GM23338 (cell line): Measurements from ENCODE around the gene SBF2. TPM values are rescaled to one million over a fixed set of nuclear protein-coding genes. Genes with fewer than 3 reads are reported as not detected.
"Not testable (repeated sequence)": the region's sequence is repeated elsewhere in the genome, so short reads cannot be mapped to it uniquely, and the experiment has no call there.

ENCODE experiments used
- ATAC-seq: fragments of 200-7000 bp; cut with Tn5 transposase; 3 replicates; pipeline ENCODE4 v1.9.1; 2020
- DNase-seq: peaks from one replicate; pipeline ENCODE4 v3.0.0-alpha.2; 2015; ENCODE audit warnings: low spot score
- H2AFZ ChIP-seq: fragments of 200-600 bp; sonication (generic); 2 replicates; pipeline ENCODE4 v1.8.0; 2016; ENCODE audit warnings: antibody characterized with exemption, mild to moderate bottlenecking, moderate library complexity
- H3F3A ChIP-seq: fragments of 200-600 bp; sonication (generic); replicated peaks from 2 replicates; pipeline ENCODE4 v1.8.0; 2017; ENCODE audit warnings: antibody characterized with exemption, mixed run types, low read depth
- H3K27ac ChIP-seq: fragments of 200-600 bp; sonication (generic); 2 replicates; pipeline ENCODE4 v1.6.1; 2016; ENCODE audit warnings: low read depth
- H3K27me3 ChIP-seq: fragments of 200-600 bp; sonication (generic); 2 replicates; pipeline ENCODE4 v1.8.0; 2016; ENCODE audit warnings: mild to moderate bottlenecking, mixed run types, moderate library complexity; ENCODE audit not compliant: insufficient read depth
- H3K36me3 ChIP-seq: fragments of 200-600 bp; sonication (generic); 2 replicates; pipeline ENCODE4 v1.8.0; 2016; ENCODE audit warnings: mild to moderate bottlenecking; ENCODE audit not compliant: insufficient read depth
- H3K4me1 ChIP-seq: fragments of 200-600 bp; sonication (generic); 2 replicates; pipeline ENCODE4 v1.8.0; 2016; ENCODE audit warnings: mild to moderate bottlenecking, moderate library complexity; ENCODE audit not compliant: insufficient read depth
- H3K4me2 ChIP-seq: fragments of 200-600 bp; sonication (generic); 2 replicates; pipeline ENCODE4 v1.7.1; 2017; ENCODE audit warnings: mixed run types
- H3K4me3 ChIP-seq: fragments of 200-600 bp; sonication (generic); 2 replicates; pipeline ENCODE4 v1.6.1; 2016; ENCODE audit warnings: mixed run types
- H3K79me2 ChIP-seq: fragments of 200-600 bp; sonication (generic); replicated peaks from 2 replicates; pipeline ENCODE4 v1.8.0; 2017; ENCODE audit warnings: mild to moderate bottlenecking; ENCODE audit not compliant: insufficient read depth
- H3K9me2 ChIP-seq: fragments of 200-600 bp; sonication (generic); 2 replicates; pipeline ENCODE4 v1.8.0; 2017; ENCODE audit not compliant: insufficient read depth
- H4K20me1 ChIP-seq: fragments of 200-600 bp; sonication (generic); replicated peaks from 2 replicates; pipeline ENCODE4 v1.8.0; 2017; ENCODE audit warnings: mild to moderate bottlenecking; ENCODE audit not compliant: insufficient read depth
- H3K27ac Mint-ChIP-seq: 2 replicates; pipeline ENCODE4 v1.8.0; 2020; ENCODE audit warnings: inconsistent platforms, mild to moderate bottlenecking, moderate library complexity, mixed read lengths
- H3K27me3 Mint-ChIP-seq: 3 replicates; pipeline ENCODE4 v1.8.0; 2022; ENCODE audit warnings: low read depth, mild to moderate bottlenecking, moderate library complexity, mixed read lengths, inconsistent platforms; ENCODE audit not compliant: insufficient read depth, poor library complexity
- H3K36me3 Mint-ChIP-seq: 3 replicates; pipeline ENCODE4 v1.8.0; 2021; ENCODE audit warnings: low read depth, mild to moderate bottlenecking, inconsistent platforms, moderate library complexity, mixed read lengths
- H3K4me1 Mint-ChIP-seq: 3 replicates; pipeline ENCODE4 v1.8.0; 2020; ENCODE audit warnings: mild to moderate bottlenecking, inconsistent platforms, mixed read lengths
- H3K4me3 Mint-ChIP-seq: 3 replicates; pipeline ENCODE4 v1.8.0; 2021; ENCODE audit warnings: moderate library complexity, mild to moderate bottlenecking, inconsistent platforms, mixed read lengths
- H3K9me3 Mint-ChIP-seq: 3 replicates; pipeline ENCODE4 v1.8.0; 2020; ENCODE audit warnings: moderate library complexity, mild to moderate bottlenecking, inconsistent platforms, mixed read lengths
- CREB1 ChIP-seq: fragments of 250-450 bp; sonication (Bioruptor Pico); IDR thresholded peaks from 2 replicates; pipeline ENCODE4 v1.5.0; 2020; ENCODE audit warnings: low read depth, mild to moderate bottlenecking, moderate library complexity
- EZH2 ChIP-seq: fragments of 200-600 bp; sonication (generic); IDR thresholded peaks from one replicate; pipeline ENCODE4 v1.8.0; 2017; ENCODE audit warnings: antibody characterized with exemption, mild to moderate bottlenecking, low read depth; ENCODE audit not compliant: unreplicated experiment
- EZH2phosphoT487 ChIP-seq: fragments of 200-600 bp; sonication (generic); IDR thresholded peaks from one replicate; pipeline ENCODE4 v1.8.1; 2018; ENCODE audit warnings: antibody characterized with exemption; ENCODE audit not compliant: unreplicated experiment
- JUNB ChIP-seq: IDR thresholded peaks from one replicate; pipeline ENCODE4 v1.6.1; 2016; ENCODE audit warnings: antibody characterized with exemption; ENCODE audit not compliant: unreplicated experiment
- NANOG ChIP-seq: IDR thresholded peaks from 2 replicates; pipeline ENCODE4 v1.6.1; 2016; ENCODE audit warnings: antibody characterized with exemption, borderline replicate concordance
- POLR2AphosphoS5 ChIP-seq: IDR thresholded peaks from 2 replicates; pipeline ENCODE4 v1.6.1; 2016; ENCODE audit warnings: antibody characterized with exemption, low read depth
- STAT1 ChIP-seq: IDR thresholded peaks from one replicate; pipeline ENCODE4 v1.6.1; 2016; ENCODE audit warnings: antibody characterized with exemption; ENCODE audit not compliant: unreplicated experiment
- ZNF331 ChIP-seq: fragments of 250-450 bp; sonication (Bioruptor Pico); IDR thresholded peaks from 2 replicates; pipeline ENCODE4 v1.5.0; 2020; ENCODE audit warnings: low read depth, mild to moderate bottlenecking, moderate library complexity
- polyA plus RNA-seq: library from polyadenylated mRNA; unstranded; fragments of >200 nt; fragmentation: Nextera tagmentation; extraction: Ambion mirVana; gene quantifications from 2 replicates; pipeline ENCODE4 v1.2.1, GENCODE V29; 2016
- total RNA-seq: library from RNA; depleted of rRNA; stranded (reverse); fragments of >200 nt; shearing (Covaris generic); gene quantifications from 2 replicates; pipeline ENCODE4 v1.2.3, GENCODE V29; 2014
- TF ChIP-seq, protein P1 (sequence below), 2 experiments: fragments of 200-600 bp in 1 of 2; sonication (generic) in 1 of 2; conservative IDR thresholded peaks; 2 replicates each; pipeline versions ENCODE4 v1.5.1 to v1.6.1; 2016 to 2017; ENCODE audit warnings: antibody characterized with exemption in 2 of 2, low read depth in 2 of 2, mild to moderate bottlenecking in 2 of 2, moderate library complexity in 1 of 2
- TF ChIP-seq, protein P2 (sequence below): fragments of 250-450 bp; sonication (Bioruptor Pico); IDR thresholded peaks from 2 replicates; pipeline ENCODE4 v1.5.0; 2020; ENCODE audit warnings: mild to moderate bottlenecking, moderate library complexity

SBF2 gene
- total and polyA plus RNA-seq, 2 experiments from 2014 or later = 25.6 to 53.5 TPM

- H3K4me1 ChIP-seq, DNase-seq, H3K27ac ChIP-seq, ATAC-seq, H3K36me3 ChIP-seq, H4K20me1 ChIP-seq, H3K9me2 ChIP-seq, H3K27ac Mint-ChIP-seq, H3K27me3 ChIP-seq, H3K9me3 Mint-ChIP-seq, H3K4me3 ChIP-seq, H3K4me2 ChIP-seq, H3K27me3 Mint-ChIP-seq, H3K4me1 Mint-ChIP-seq, H3K36me3 Mint-ChIP-seq, H2AFZ ChIP-seq, H3F3A ChIP-seq, H3K4me3 Mint-ChIP-seq: not testable (repeated sequence)
- H3K79me2 ChIP-seq = peaks cover 13% of the 10 kb centered on the region
Observed at GRCh38 chr11:10264716-10265115, 29.3 kb downstream of the SBF2 start.

DNA sequence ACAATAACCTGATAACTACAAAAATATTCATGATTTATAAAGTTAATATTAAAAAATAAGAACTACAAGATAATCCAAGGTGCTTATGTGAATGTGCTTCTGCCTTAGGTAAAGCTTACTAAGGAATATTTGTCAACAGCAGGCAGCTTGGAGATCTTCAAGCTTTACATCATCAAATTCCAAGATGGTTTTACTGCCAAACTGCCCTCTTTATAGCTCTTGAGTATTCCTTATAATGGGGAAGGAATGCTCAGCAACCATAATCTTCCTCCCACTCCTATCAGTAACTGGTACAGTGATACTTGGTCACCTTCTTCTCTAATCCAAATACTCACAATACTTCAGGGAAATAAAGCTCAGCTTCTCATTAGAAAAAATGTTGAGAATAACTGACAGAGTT lies 30.1 kb downstream of the SBF2 start:
- no peaks in the 10 kb centered on the region for H4K20me1 ChIP-seq
- H3K27ac Mint-ChIP-seq = no peak overlapping the region
- H3K4me1 ChIP-seq = peaks cover 5% of the 10 kb centered on the region; the same call in 1 of the 2 replicates
- no peaks in the 10 kb centered on the region for H3F3A ChIP-seq
- H3K36me3 Mint-ChIP-seq = peaks cover 7% of the 10 kb centered on the region; the same call in 1 of the 3 replicates
- H3K4me3 Mint-ChIP-seq = no peak overlapping the region
- H2AFZ ChIP-seq = no peak overlapping the region
- H3K4me2 ChIP-seq = no peak overlapping the region
- no peaks in the 10 kb centered on the region for H3K27me3 ChIP-seq
- no peak overlapping the region for H3K4me3 ChIP-seq
- H3K27me3 Mint-ChIP-seq = no peaks in the 10 kb centered on the region
- H3K27ac ChIP-seq = no peak overlapping the region
- peaks cover 3% of the 10 kb centered on the region; the same call in 2 of the 3 replicates for H3K4me1 Mint-ChIP-seq
- no peak for ATAC-seq
- H3K36me3 ChIP-seq = no peaks in the 10 kb centered on the region
- H3K9me3 Mint-ChIP-seq = no peaks in the 10 kb centered on the region; the same call in 2 of the 3 replicates
- H3K79me2 ChIP-seq = peaks cover 11% of the 10 kb centered on the region
- TF ChIP-seq NANOG = no peak
- TF ChIP-seq JUNB = no peak
- no peak for TF ChIP-seq EZH2
- no peaks in the 10 kb centered on the region for H3K9me2 ChIP-seq
- DNase-seq = no peak

DNA sequence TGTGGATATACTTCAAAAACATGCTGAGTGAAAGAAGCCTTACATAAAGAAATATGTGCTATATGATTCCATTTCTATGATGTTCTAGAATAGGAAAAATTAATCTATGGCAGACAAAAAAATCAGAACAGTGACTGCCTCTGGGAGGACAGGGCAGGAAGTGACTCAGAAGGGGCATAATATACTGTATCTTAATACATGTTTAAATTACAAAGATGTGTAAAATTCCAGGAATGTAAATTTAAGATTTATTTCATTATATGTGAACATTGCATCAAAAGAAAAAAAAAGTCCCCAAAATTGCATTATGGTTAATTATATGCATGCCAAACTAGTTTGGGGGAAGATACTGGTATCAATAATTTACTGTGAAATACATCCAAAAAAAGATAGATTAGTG lies 32.2 kb downstream of the SBF2 start:
- no peaks in the 10 kb centered on the region for H3K9me2 ChIP-seq
- H3F3A ChIP-seq = no peaks in the 10 kb centered on the region
- peaks cover 14% of the 10 kb centered on the region for H3K4me1 Mint-ChIP-seq
- H3K4me2 ChIP-seq = no peak overlapping the region
- H3K4me3 Mint-ChIP-seq = no peak overlapping the region
- no peak overlapping the region for H3K4me3 ChIP-seq
- H3K36me3 ChIP-seq = no peaks in the 10 kb centered on the region
- H3K9me3 Mint-ChIP-seq = no peaks in the 10 kb centered on the region; the same call in 2 of the 3 replicates
- no peaks in the 10 kb centered on the region for H3K27me3 Mint-ChIP-seq
- H2AFZ ChIP-seq = no peak overlapping the region
- peaks cover 18% of the 10 kb centered on the region for H3K79me2 ChIP-seq
- peaks cover 7% of the 10 kb centered on the region; the same call in 1 of the 3 replicates for H3K36me3 Mint-ChIP-seq
- H4K20me1 ChIP-seq = no peaks in the 10 kb centered on the region
- no peak overlapping the region for H3K27ac Mint-ChIP-seq
- ATAC-seq = no peak
- no peak overlapping the region for H3K27ac ChIP-seq
- H3K27me3 ChIP-seq = no peaks in the 10 kb centered on the region
- peaks cover 12% of the 10 kb centered on the region; the same call in 1 of the 2 replicates for H3K4me1 ChIP-seq
- DNase-seq = no peak
- TF ChIP-seq, protein P1, sequence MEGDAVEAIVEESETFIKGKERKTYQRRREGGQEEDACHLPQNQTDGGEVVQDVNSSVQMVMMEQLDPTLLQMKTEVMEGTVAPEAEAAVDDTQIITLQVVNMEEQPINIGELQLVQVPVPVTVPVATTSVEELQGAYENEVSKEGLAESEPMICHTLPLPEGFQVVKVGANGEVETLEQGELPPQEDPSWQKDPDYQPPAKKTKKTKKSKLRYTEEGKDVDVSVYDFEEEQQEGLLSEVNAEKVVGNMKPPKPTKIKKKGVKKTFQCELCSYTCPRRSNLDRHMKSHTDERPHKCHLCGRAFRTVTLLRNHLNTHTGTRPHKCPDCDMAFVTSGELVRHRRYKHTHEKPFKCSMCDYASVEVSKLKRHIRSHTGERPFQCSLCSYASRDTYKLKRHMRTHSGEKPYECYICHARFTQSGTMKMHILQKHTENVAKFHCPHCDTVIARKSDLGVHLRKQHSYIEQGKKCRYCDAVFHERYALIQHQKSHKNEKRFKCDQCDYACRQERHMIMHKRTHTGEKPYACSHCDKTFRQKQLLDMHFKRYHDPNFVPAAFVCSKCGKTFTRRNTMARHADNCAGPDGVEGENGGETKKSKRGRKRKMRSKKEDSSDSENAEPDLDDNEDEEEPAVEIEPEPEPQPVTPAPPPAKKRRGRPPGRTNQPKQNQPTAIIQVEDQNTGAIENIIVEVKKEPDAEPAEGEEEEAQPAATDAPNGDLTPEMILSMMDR (conservative IDR thresholded peaks at IDR 0.05; ENCODE audit: low read depth in 2 of 2) = no peak
- TF ChIP-seq STAT1 (no peak), CREB1 (CRISPR knock-in tag) (no peak), POLR2AphosphoS5 (no peak), EZH2 (no peak), EZH2phosphoT487 (no peak), NANOG (no peak), ZNF331 (CRISPR knock-in tag) (no peak), JUNB (no peak)
- TF ChIP-seq, protein P2, sequence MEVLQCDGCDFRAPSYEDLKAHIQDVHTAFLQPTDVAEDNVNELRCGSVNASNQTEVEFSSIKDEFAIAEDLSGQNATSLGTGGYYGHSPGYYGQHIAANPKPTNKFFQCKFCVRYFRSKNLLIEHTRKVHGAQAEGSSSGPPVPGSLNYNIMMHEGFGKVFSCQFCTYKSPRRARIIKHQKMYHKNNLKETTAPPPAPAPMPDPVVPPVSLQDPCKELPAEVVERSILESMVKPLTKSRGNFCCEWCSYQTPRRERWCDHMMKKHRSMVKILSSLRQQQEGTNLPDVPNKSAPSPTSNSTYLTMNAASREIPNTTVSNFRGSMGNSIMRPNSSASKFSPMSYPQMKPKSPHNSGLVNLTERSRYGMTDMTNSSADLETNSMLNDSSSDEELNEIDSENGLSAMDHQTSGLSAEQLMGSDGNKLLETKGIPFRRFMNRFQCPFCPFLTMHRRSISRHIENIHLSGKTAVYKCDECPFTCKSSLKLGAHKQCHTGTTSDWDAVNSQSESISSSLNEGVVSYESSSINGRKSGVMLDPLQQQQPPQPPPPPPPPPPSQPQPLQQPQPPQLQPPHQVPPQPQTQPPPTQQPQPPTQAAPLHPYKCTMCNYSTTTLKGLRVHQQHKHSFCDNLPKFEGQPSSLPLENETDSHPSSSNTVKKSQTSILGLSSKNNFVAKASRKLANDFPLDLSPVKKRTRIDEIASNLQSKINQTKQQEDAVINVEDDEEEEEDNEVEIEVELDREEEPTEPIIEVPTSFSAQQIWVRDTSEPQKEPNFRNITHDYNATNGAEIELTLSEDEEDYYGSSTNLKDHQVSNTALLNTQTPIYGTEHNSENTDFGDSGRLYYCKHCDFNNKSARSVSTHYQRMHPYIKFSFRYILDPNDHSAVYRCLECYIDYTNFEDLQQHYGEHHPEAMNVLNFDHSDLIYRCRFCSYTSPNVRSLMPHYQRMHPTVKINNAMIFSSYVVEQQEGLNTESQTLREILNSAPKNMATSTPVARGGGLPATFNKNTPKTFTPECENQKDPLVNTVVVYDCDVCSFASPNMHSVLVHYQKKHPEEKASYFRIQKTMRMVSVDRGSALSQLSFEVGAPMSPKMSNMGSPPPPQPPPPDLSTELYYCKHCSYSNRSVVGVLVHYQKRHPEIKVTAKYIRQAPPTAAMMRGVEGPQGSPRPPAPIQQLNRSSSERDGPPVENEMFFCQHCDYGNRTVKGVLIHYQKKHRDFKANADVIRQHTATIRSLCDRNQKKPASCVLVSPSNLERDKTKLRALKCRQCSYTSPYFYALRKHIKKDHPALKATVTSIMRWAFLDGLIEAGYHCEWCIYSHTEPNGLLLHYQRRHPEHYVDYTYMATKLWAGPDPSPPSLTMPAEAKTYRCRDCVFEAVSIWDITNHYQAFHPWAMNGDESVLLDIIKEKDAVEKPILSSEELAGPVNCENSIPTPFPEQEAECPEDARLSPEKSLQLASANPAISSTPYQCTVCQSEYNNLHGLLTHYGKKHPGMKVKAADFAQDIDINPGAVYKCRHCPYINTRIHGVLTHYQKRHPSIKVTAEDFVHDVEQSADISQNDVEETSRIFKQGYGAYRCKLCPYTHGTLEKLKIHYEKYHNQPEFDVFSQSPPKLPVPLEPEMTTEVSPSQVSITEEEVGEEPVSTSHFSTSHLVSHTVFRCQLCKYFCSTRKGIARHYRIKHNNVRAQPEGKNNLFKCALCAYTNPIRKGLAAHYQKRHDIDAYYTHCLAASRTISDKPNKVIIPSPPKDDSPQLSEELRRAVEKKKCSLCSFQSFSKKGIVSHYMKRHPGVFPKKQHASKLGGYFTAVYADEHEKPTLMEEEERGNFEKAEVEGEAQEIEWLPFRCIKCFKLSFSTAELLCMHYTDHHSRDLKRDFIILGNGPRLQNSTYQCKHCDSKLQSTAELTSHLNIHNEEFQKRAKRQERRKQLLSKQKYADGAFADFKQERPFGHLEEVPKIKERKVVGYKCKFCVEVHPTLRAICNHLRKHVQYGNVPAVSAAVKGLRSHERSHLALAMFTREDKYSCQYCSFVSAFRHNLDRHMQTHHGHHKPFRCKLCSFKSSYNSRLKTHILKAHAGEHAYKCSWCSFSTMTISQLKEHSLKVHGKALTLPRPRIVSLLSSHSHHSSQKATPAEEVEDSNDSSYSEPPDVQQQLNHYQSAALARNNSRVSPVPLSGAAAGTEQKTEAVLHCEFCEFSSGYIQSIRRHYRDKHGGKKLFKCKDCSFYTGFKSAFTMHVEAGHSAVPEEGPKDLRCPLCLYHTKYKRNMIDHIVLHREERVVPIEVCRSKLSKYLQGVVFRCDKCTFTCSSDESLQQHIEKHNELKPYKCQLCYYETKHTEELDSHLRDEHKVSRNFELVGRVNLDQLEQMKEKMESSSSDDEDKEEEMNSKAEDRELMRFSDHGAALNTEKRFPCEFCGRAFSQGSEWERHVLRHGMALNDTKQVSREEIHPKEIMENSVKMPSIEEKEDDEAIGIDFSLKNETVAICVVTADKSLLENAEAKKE (CRISPR knock-in tag) = no peak
